Lung (tissue), 12 donors: Measurements from ENCODE around the gene CFAP74. TPM values are rescaled to one million over a fixed set of nuclear protein-coding genes. Genes with fewer than 3 reads are reported as not detected.

ENCODE experiments used
- ATAC-seq: fragments of 200-7000 bp; cut with Tn5 transposase; one replicate; pipeline ENCODE4 v1.9.1; 2020; ENCODE audit warnings: moderate number of reproducible peaks; ENCODE audit not compliant: insufficient read depth, low FRiP score
- DNase-seq, 3 donors: peaks; one replicate each; pipeline ENCODE4 v3.0.0-alpha.2; 2013 to 2017
- H3K27ac ChIP-seq, 2 donors: one replicate each; pipeline ENCODE4 v1.5.1; 2013; ENCODE audit warnings: mild to moderate bottlenecking in 2 of 2, moderate library complexity in 2 of 2, control low read depth in 1 of 2, inconsistent platforms in 1 of 2, low read depth in 1 of 2, low read length in 1 of 2
- H3K27me3 ChIP-seq, 3 donors: one replicate each; pipeline ENCODE4 v1.5.1; 2013; ENCODE audit warnings: low read length in 2 of 3; ENCODE audit not compliant: control insufficient read depth in 3 of 3, insufficient read depth in 3 of 3
- H3K36me3 ChIP-seq, 4 donors: one replicate each; pipeline ENCODE4 v1.5.1; 2013; ENCODE audit warnings: low read length in 4 of 4, mild to moderate bottlenecking in 1 of 4, moderate library complexity in 1 of 4; ENCODE audit not compliant: control insufficient read depth in 4 of 4, insufficient read depth in 4 of 4
- H3K4me1 ChIP-seq, 5 donors: one replicate each; pipeline ENCODE4 v1.5.1; 2013; ENCODE audit warnings: low read length in 5 of 5, mild to moderate bottlenecking in 2 of 5, moderate library complexity in 1 of 5; ENCODE audit not compliant: control insufficient read depth in 5 of 5, insufficient read depth in 5 of 5
- H3K4me3 ChIP-seq: one replicate; pipeline ENCODE4 v1.5.1; 2013; ENCODE audit warnings: mild to moderate bottlenecking, control low read depth, moderate library complexity
- H3K9ac ChIP-seq, 2 donors: one replicate each; pipeline ENCODE4 v1.5.1; 2013; ENCODE audit warnings: low read length in 2 of 2, control low read depth in 1 of 2; ENCODE audit not compliant: insufficient read depth in 1 of 2
- H3K9me3 ChIP-seq, 4 donors: one replicate each; pipeline ENCODE4 v1.5.1; 2013; ENCODE audit warnings: low read length in 3 of 4, mild to moderate bottlenecking in 1 of 4, moderate library complexity in 1 of 4; ENCODE audit not compliant: control insufficient read depth in 4 of 4, insufficient read depth in 3 of 4
- WGBS, 2 donors: extraction: QIAGEN DNeasy Blood & Tissue Kit; methylation state at CpG; one replicate each; pipeline ENCODE4 v1.1.7; 2013; 5-methylcytosine and 5-hydroxymethylcytosine counted together
- polyA plus RNA-seq, 2 donors: library from polyadenylated mRNA; stranded (reverse); fragments of 200-250 nt; gene quantifications; one replicate each; pipeline ENCODE4 v1.2.1, GENCODE V29; 2013
- total RNA-seq, 2 donors: library from RNA; depleted of rRNA in 1 of 2; stranded (reverse); fragments of >200 nt in 1 of 2; gene quantifications; one replicate each; pipeline ENCODE4 v1.2.1, GENCODE V29; 2014 to 2021
- TF ChIP-seq, protein P1 (sequence below): IDR thresholded peaks from 2 replicates; pipeline ENCODE4 v1.5.1; 2012; ENCODE audit warnings: mild to moderate bottlenecking; ENCODE audit errors: control extremely low read depth, extremely low read depth
- donor health status: control.
- donor health status: control.
- donor health status: Bipolar disorder and iron deficiency.
- donor health status: healthy.
- donor health status: DM: yes; HTN: yes; CAD: no.

Gene CFAP74
- total and polyA plus RNA-seq, 4 donors: 3.1 to 20.8 (median 5.3) TPM

DNA sequence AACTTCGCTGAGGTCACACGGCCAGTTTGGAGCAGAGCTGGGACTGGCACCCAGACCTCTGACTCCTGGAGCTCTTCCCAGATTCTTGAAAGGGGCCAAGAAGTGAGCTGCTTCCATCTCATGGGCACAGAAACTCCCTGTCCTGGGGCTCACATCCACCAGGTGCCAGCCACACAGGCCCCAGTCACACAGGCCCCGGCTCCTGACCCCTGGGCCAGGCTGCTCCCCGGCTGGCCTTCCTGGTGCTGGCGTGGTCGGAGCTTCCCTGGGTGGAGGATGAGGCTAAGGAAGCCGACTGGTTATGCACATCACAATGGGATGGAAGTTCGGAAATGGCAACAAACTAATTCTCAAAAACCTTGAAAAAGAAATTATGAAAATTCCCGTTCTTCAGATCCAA is 12.5 kb upstream of the CFAP74 start:
- Histone ChIP-seq H3K9ac (no peak overlapping the region), H3K27me3 (peaks cover 3 to 41% (median 5%) of the 10 kb centered on the region in 3 donors), H3K4me1 (peaks cover 0 to 18% (median 0%) of the 10 kb centered on the region in 5 donors), H3K4me3 (no peak overlapping the region), H3K27ac (no peak overlapping the region), H3K9me3 (peaks cover 0 to 2% (median 0%) of the 10 kb centered on the region in 4 donors), H3K36me3 (no peaks in the 10 kb centered on the region)
- TF ChIP-seq, protein P1, sequence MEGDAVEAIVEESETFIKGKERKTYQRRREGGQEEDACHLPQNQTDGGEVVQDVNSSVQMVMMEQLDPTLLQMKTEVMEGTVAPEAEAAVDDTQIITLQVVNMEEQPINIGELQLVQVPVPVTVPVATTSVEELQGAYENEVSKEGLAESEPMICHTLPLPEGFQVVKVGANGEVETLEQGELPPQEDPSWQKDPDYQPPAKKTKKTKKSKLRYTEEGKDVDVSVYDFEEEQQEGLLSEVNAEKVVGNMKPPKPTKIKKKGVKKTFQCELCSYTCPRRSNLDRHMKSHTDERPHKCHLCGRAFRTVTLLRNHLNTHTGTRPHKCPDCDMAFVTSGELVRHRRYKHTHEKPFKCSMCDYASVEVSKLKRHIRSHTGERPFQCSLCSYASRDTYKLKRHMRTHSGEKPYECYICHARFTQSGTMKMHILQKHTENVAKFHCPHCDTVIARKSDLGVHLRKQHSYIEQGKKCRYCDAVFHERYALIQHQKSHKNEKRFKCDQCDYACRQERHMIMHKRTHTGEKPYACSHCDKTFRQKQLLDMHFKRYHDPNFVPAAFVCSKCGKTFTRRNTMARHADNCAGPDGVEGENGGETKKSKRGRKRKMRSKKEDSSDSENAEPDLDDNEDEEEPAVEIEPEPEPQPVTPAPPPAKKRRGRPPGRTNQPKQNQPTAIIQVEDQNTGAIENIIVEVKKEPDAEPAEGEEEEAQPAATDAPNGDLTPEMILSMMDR: no peak
- WGBS, 2 donors: 80 to 85% methylated on average over 9 of the region's 9 CpGs
- ATAC-seq (no peak), DNase-seq (no peak)

DNA sequence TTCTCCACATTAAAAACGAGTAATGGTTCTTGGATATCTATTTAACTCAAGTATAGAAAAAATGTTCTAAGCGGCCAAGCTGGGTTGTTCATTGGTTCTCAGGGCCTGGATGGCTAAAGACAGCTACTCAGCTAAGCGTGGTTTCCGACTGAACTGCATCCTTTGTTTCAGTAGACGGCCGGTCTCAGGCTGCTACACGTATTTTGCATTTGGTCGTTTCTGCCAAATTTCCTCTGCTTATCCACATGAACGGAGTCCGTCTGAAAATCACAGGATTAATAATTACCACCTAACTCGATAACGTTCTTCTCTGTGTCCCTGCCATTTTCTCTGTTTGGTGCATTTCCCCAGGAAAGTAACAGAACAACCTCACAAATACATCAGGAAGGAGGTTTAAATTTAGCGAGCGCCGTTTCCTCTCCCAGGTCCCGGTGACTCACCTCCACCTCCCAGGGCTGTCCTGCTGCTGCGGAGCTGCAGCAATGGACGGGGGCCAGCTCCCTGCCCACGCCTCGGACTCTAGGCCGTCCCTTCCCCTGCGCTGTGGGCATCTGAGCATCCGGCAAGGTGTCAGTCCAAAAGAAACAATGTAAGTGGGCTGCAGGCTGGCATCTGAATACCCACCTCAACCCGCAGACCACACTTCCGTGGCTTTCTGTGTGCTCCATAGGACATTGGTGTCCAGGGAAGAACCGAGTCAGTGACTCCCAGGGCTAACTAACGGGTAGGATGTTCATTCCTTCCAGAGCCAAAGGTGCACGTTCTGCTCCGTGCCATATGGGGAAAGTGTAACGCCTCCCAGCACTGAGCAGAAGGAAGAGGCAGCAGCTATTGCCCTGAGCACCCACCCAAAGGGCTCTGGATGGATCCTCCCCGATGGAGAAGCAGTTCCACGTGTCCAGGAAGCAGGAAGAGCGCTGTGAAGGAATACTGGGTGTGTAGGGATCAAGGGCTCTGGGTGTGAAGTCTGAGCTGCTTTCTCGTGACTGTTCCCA is 11.5 kb upstream of the CFAP74 start:
- peaks cover 0 to 31% (median 2%) of the 10 kb centered on the region in 3 donors for H3K27me3 ChIP-seq
- DNase-seq: no peak

DNA sequence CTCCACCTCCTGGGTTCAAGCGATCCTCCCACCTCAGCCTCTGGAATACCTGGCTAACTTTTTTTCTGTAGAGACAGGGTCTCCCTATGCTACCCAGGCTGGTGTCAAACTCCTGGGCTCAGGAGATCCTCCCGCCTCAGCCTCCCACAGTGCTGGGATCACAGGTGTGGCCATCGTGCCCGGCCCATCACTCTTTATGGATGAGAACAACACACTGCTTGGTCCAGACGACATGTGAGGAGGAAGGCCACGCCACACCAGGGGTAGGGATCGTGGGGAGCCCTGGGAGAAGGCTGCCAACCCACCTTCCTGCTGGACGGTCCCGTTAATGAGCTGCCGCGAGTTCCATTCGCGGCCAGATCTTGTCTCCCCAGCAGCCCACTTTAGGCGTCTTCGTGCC is 10.6 kb upstream of the CFAP74 start:
- Histone ChIP-seq H3K36me3 (no peaks in the 10 kb centered on the region), H3K9ac (no peak overlapping the region), H3K4me3 (no peak overlapping the region), H3K27me3 (peaks cover 0 to 27% (median 0%) of the 10 kb centered on the region in 3 donors), H3K9me3 (peaks cover 0 to 2% (median 0%) of the 10 kb centered on the region in 4 donors), H3K4me1 (peaks cover 0 to 7% (median 0%) of the 10 kb centered on the region in 5 donors), H3K27ac (no peak overlapping the region)
- 79 to 84% methylated on average over 15 of the region's 15 CpGs for WGBS, 2 donors
- TF ChIP-seq, protein P1: no peak
- ATAC-seq: no peak
- no peak for DNase-seq

More for the DNA sequence above, 11.5 kb upstream of the CFAP74 start:
- H3K9me3 ChIP-seq: peaks cover 0 to 2% (median 0%) of the 10 kb centered on the region in 4 donors
- TF ChIP-seq, protein P1: no peak
- no peak overlapping the region for H3K9ac ChIP-seq
- no peaks in the 10 kb centered on the region for H3K36me3 ChIP-seq
- ATAC-seq: no peak
- 52 to 59% methylated on average over 34 of the region's 34 CpGs for WGBS, 2 donors
- no peak overlapping the region for H3K27ac ChIP-seq
- H3K4me1 ChIP-seq: peaks cover 0 to 12% (median 0%) of the 10 kb centered on the region in 5 donors
- H3K4me3 ChIP-seq: no peak overlapping the region
